Measurements from ENCODE around the gene DUSP28. TPM values are rescaled to one million over a fixed set of nuclear protein-coding genes. Genes with fewer than 3 reads are reported as not detected.
A peak's percentile ranks its signal among the peaks of the same experiment; 100 is the strongest.

The DUSP28 gene
- total and polyA plus RNA-seq, 5 experiments from 2014 or later: 18.8 to 24.0 (median 23.2) TPM

GRCh38 chr2:240565333-240566202, 5.4 kb downstream of the DUSP28 start:
- Mint-ChIP-seq H3K27ac (peak overlapping the region; percentile 84 to 99 (median 97)), H3K27me3 (no peaks in the 10 kb centered on the region), H3K4me3 (peak overlapping the region; percentile 83 to 95 (median 92)), H3K9me3 (no peaks in the 10 kb centered on the region), H3K36me3 (peaks cover 0 to 7% (median 2%) of the 10 kb centered on the region in 3 donors), H3K4me1 (peaks cover 43 to 75% (median 72%) of the 10 kb centered on the region in 4 donors)
- POLR2A ChIA-PET: interaction anchor here (0.6 to 19.2 kb wide), 19 partner anchors 7 to 1419 kb away, joined by 3 to 461 read pairs (median 5); partner anchors contain the start of genes ANKMY1, ATG4B, CAPN10 and DUSP28
- DNase-seq (peak in 9 of 10 donors; percentile 66 to 95 (median 86)), ATAC-seq (peak; percentile 53 to 60)

DNA sequence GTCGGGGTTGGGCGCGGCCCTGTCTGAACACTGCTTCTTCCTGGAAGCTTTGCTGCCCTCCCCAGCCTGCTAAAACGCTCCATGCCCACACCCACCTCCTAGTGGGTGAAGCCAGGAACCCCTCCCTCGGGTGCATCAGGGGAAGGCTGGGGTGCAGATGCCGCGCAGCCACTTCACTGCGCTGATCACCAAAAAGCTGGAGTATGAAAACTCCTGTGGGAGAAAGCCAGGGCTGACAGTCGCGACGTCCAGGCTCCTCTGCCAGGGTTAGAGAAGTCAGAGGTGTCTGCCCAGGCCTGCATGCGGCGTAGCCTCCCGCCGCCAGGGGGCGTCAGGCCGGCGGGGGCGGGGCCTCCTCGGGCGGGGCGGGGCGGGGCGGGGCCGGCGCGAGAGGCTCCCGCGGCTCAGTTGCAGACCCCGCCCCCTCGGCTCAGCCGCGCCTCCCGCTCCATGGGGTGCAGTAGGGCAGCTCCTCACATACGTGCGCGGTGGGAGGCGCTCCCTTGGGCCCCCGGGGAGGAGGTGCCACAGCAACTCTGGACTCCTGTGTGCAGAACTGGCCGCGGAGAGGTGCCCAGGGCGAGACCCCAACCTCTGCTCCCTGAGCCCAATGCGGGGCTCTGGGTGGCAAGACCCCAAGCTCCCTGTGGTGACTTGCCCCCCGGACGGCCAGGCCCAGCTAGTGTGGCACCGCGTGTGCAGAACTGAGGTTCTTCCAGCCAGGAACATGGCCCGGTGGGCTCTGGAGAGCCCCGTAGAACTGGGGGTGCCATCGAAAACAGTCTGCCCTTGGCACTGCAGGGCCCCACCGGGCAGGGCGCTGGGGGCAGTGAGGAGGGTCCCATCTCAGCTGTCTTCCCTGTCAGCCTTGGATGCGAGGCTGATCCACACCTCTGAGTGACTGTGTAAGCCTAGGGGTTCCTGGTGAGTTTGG, 6.3 kb downstream of the DUSP28 start:
- Mint-ChIP-seq H3K4me3 (peak overlapping the region; percentile 86 to 95 (median 94)), H3K27me3 (no peaks in the 10 kb centered on the region)
- ATAC-seq: peak; percentile 55 to 61

DNA sequence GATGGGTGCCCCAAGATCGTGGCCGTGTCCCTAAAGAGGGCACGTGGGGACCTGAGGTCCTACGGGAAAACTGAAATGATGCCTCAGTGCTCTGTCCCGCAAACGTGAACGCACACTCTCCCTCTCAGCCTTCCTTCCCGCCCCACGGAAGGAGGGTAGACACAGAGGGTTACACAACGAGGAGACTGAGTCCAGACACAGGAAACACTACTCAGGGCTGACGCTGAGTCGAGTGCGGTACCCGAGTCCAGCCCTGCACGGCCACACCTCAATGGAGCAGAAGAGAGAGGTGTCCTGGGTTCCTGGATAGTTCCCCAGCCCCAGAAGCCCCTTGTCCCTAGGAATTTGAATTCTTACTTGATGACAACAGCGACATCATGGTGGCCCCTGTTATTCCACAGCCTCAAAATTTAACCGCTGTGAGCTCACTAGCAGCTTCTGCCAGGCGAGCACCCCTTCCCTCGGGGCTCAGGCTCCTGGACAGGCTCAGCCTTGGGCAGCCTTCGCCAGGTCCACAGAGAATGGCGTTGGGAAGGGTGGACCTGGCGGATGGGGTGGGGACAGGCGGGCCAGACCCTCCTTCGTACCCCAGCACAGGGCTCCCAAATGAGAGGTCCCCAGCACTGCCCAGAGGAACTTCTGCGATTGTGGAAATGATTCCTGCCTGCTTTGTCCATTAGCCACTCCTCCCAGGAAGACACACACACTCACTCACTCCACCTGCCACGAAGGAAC, 7.1 kb downstream of the DUSP28 start:
- ATAC-seq: no peak
- peak overlapping the region; percentile 86 to 95 (median 92) for H3K4me3 Mint-ChIP-seq
- H3K27me3 Mint-ChIP-seq: no peaks in the 10 kb centered on the region
- H3K36me3 Mint-ChIP-seq: peaks cover 0 to 11% (median 2%) of the 10 kb centered on the region in 3 donors
- H3K4me1 Mint-ChIP-seq: peaks cover 45 to 79% (median 72%) of the 10 kb centered on the region in 4 donors
- DNase-seq: peak in 4 of 10 donors; percentile 29 to 66 (median 44)
- no peaks in the 10 kb centered on the region for H3K9me3 Mint-ChIP-seq
- H3K27ac Mint-ChIP-seq: peak overlapping the region; percentile 84 to 99 (median 96)
- POLR2A ChIA-PET: interaction anchor here (0.8 to 19.2 kb wide), 11 partner anchors 8 to 537 kb away, joined by 3 to 461 read pairs (median 6); partner anchors contain the start of genes ANKMY1, CAPN10, DUSP28 and GPR35

More for the DNA sequence above, 6.3 kb downstream of the DUSP28 start:
- H3K36me3 Mint-ChIP-seq: peaks cover 0 to 7% (median 2%) of the 10 kb centered on the region in 3 donors
- no peaks in the 10 kb centered on the region for H3K9me3 Mint-ChIP-seq
- DNase-seq: peak; percentile 91 to 98 (median 92)
- H3K27ac Mint-ChIP-seq: peak overlapping the region; percentile 84 to 99 (median 97)
- H3K4me1 Mint-ChIP-seq: peaks cover 48 to 80% (median 76%) of the 10 kb centered on the region in 4 donors
- POLR2A ChIA-PET: interaction anchor here (0.6 to 19.2 kb wide), 21 partner anchors 7 to 1419 kb away, joined by 3 to 461 read pairs (median 5); partner anchors contain the start of genes ANKMY1, ATG4B, CAPN10 and DUSP28

- ATAC-seq: peak; percentile 29 to 30
- H3K9me3 Mint-ChIP-seq: no peaks in the 10 kb centered on the region
- H3K27ac Mint-ChIP-seq: peak within 1 kb of the TSS; percentile 84 to 99 (median 96)
- H3K36me3 Mint-ChIP-seq: peaks cover 0 to 9% (median 2%) of the 10 kb centered on the region in 3 donors
- peak within 1 kb of the TSS; percentile 86 to 95 (median 92) for H3K4me3 Mint-ChIP-seq
- peak; percentile 34 to 71 (median 56) for DNase-seq
- H3K27me3 Mint-ChIP-seq: no peaks in the 10 kb centered on the region
- POLR2A ChIA-PET: interaction anchor here (0.7 to 19.2 kb wide), 11 partner anchors 9 to 1134 kb away, joined by 3 to 461 read pairs (median 5); partner anchors contain the start of genes ANKMY1, CAPN10, DUSP28 and GPR35
- H3K4me1 Mint-ChIP-seq: peaks cover 45 to 76% (median 66%) of the 10 kb centered on the region in 4 donors
Observed at GRCh38 chr2:240567872-240568677, 7.9 kb downstream of the DUSP28 start, which contains the start of gene RNPEPL1. Gene RNPEPL1 (plus strand): TSS chr2:240568484. CDS start chr2:240568587, 103 bp downstream.

GRCh38 chr2:240568678-240569522, 8.7 kb downstream of the DUSP28 start:
- no peaks in the 10 kb centered on the region for H3K27me3 Mint-ChIP-seq
- peak overlapping the region in 9 of 10 donors; percentile 47 to 87 (median 81) for H3K27ac Mint-ChIP-seq
- H3K4me3 Mint-ChIP-seq: peak overlapping the region; percentile 77 to 92 (median 84)
- ATAC-seq (peak; percentile 4 to 11), DNase-seq (peak in 9 of 10 donors; percentile 37 to 81 (median 68))
- H3K4me1 Mint-ChIP-seq: peaks cover 43 to 71% (median 58%) of the 10 kb centered on the region in 4 donors
- POLR2A ChIA-PET: interaction anchor here (0.7 to 19.2 kb wide), 10 partner anchors 10 to 1133 kb away, joined by 3 to 461 read pairs (median 3); partner anchors contain the start of genes ANKMY1, CAPN10, DUSP28 and ING5
- peaks cover 0 to 7% (median 0%) of the 10 kb centered on the region in 3 donors for H3K36me3 Mint-ChIP-seq
- H3K9me3 Mint-ChIP-seq: no peaks in the 10 kb centered on the region

DNA sequence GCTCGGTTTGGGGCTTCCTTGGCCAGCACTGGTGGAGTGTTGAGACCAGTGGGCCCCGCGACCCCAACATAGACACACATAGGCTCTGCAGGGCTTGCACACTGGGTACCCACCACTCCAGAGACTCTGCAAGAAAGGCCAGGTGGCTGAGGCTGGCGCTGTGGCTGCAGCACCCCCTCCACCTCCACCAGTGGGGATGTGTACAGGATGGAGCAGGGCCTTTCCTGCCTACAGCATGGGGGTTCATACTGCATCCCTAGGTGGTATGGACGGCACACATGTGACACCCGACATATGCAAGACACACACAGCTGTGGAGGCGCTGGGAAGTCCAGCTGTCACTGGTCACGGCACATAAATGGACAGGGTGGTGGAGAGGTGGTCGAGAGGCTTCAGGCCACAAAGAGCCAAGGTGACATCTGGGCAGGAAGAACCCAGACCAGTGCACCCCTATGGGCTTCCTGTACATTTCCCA, 9.4 kb downstream of the DUSP28 start:
- Mint-ChIP-seq H3K36me3 (peaks cover 0 to 6% (median 0%) of the 10 kb centered on the region in 3 donors), H3K9me3 (no peaks in the 10 kb centered on the region), H3K27me3 (no peaks in the 10 kb centered on the region), H3K4me1 (peaks cover 40 to 64% (median 52%) of the 10 kb centered on the region in 4 donors), H3K4me3 (peak overlapping the region; percentile 77 to 92 (median 84)), H3K27ac (peak overlapping the region in 9 of 10 donors; percentile 47 to 85 (median 81))
- POLR2A ChIA-PET: interaction anchor here (0.5 to 19.2 kb wide), 5 partner anchors 11 to 456 kb away, joined by 3 to 461 read pairs (median 5); partner anchors contain the start of genes ANKMY1, CAPN10 and DUSP28
- ATAC-seq (no peak), DNase-seq (peak in 3 of 10 donors; percentile 1 to 62 (median 18))

GRCh38 chr2:240569998-240570530, 9.9 kb downstream of the DUSP28 start:
- Mint-ChIP-seq H3K4me1 (peaks cover 36 to 59% (median 47%) of the 10 kb centered on the region in 4 donors), H3K9me3 (no peaks in the 10 kb centered on the region), H3K4me3 (peak overlapping the region; percentile 55 to 92 (median 82)), H3K36me3 (peaks cover 0 to 8% (median 0%) of the 10 kb centered on the region in 3 donors), H3K27ac (peak overlapping the region in 6 of 10 donors; percentile 18 to 78 (median 42)), H3K27me3 (no peaks in the 10 kb centered on the region)
- POLR2A ChIA-PET: interaction anchor here (0.5 to 19.2 kb wide), 3 partner anchors 11 to 456 kb away, joined by 4 to 461 read pairs (median 99); partner anchors contain the start of genes ANKMY1, CAPN10 and DUSP28
- ATAC-seq: no peak
- DNase-seq: peak in 3 of 10 donors; percentile 1 to 58 (median 16)

DNA sequence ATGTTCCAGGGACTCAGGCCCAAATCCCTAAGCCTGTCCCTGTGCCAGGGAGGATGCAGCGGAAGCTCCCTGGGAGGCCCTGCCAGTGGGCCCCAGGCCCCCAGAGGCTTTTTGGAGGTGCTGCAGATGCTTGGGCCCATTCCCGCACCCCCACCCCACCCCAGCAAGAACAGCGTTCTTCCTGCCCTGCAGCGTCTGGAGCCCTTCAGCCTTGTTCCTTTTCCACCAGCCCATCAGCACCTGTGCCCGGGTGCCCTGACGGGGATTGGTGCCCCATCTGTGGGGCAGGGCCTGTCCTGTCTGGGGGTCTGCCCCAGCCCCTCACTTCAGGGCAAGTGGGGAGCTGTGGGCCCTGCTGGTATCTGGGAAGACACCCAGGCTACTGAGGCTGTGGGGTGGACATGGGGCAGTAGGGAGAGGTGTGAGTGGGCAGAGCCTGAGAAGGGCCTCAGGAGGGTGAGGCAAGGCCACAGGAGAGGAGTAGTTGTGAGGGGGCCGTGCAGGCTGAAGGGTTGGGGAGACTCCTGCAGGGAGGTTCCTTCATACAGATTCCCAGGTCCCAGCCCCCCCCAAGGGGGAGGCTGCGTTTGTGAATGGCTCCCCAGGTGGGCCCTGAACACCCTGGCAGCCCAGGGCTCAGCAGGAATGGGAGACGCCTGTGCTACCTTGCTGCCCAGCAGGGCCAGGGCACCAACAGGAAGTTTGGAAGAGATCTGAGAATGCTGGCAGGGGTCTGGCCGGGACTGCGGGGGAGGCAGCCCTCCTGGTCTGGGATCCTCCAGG, 10.6 kb downstream of the DUSP28 start:
- peaks cover 29 to 52% (median 41%) of the 10 kb centered on the region in 4 donors for H3K4me1 Mint-ChIP-seq
- H3K4me3 Mint-ChIP-seq: peak overlapping the region; percentile 3 to 92 (median 79)
- H3K27ac Mint-ChIP-seq: peak overlapping the region; percentile 28 to 88 (median 55)
- DNase-seq (peak in 3 of 10 donors; percentile 0 to 51 (median 14)), ATAC-seq (no peak)
- peaks cover 0 to 10% (median 0%) of the 10 kb centered on the region in 3 donors for H3K36me3 Mint-ChIP-seq
- no peaks in the 10 kb centered on the region for H3K9me3 Mint-ChIP-seq
- H3K27me3 Mint-ChIP-seq: no peaks in the 10 kb centered on the region
- POLR2A ChIA-PET: interaction anchor here (9.7 to 19.2 kb wide), 2 partner anchors 12 to 14 kb away, joined by 99 to 461 read pairs; partner anchors contain the start of genes ANKMY1, CAPN10 and DUSP28

Data from naive thymus-derived CD8-positive, alpha-beta T cell (primary cell).